HepG2 (cell line): ENCODE results near the gene MFAP4. TPM values are rescaled to one million over a fixed set of nuclear protein-coding genes. Genes with fewer than 3 reads are reported as not detected.

ENCODE experiments used
- ASH2L ChIP-seq: fragments of 300-600, 200-600 bp; sonication (generic); IDR thresholded peaks from 2 replicates; pipeline ENCODE4 v1.7.0; 2017; ENCODE audit warnings: low read depth, mild to moderate bottlenecking, moderate library complexity, mixed read lengths, low read length; ENCODE audit not compliant: insufficient read length
- ZNF354B ChIP-seq: sonication (generic); formaldehyde crosslinking; IDR thresholded peaks from 2 replicates; pipeline ENCODE4 v1.8.0; 2022; ENCODE audit warnings: mild to moderate bottlenecking, missing genetic modification reagents
- polyA plus RNA-seq, 8 experiments: library from polyadenylated mRNA; depleted of rRNA in 3 of 8; stranded (reverse) in 7 of 8; unstranded in 1 of 8; fragments of >200 nt; fragmentation: Illumina TruSeq in 4 of 8; extraction: Trizol in 4 of 8; gene quantifications; 2 replicates each; pipeline versions ENCODE4 v1.2.1 to v1.2.3, GENCODE V29; 2011 to 2016; ENCODE audit warnings: low read depth in 4 of 8, missing spikeins in 1 of 8, mixed read lengths in 1 of 8; ENCODE audit not compliant: insufficient read depth in 1 of 8
- total RNA-seq, 5 experiments: library from RNA; depleted of rRNA; stranded (reverse); fragments of >200 nt; fragmentation: Illumina TruSeq; extraction: Trizol; gene quantifications; 2 replicates each; pipeline ENCODE4 v1.2.3, GENCODE V29; 2016; ENCODE audit warnings: low read depth in 1 of 5
- TF ChIP-seq, protein P1 (sequence below): sonication (generic); formaldehyde crosslinking; IDR thresholded peaks from 2 replicates; pipeline ENCODE4 v1.9.0; 2021; ENCODE audit warnings: missing genetic modification reagents, borderline replicate concordance
- TF ChIP-seq, protein P2 (sequence below): conservative IDR thresholded peaks from 2 replicates; pipeline ENCODE4 v1.6.1; 2018; ENCODE audit warnings: missing genetic modification reagents
- TF ChIP-seq, protein P3 (sequence below): sonication (generic); formaldehyde crosslinking; IDR thresholded peaks from 2 replicates; pipeline ENCODE4 v1.5.1; 2020; ENCODE audit warnings: missing genetic modification reagents, mild to moderate bottlenecking, borderline replicate concordance

Gene MFAP4
- total and polyA plus RNA-seq, 2 of the 13 experiments (the other 11 are each of a cell fraction or from before 2014, with no cell fraction given) = 0.08 TPM; not detected in 1

DNA sequence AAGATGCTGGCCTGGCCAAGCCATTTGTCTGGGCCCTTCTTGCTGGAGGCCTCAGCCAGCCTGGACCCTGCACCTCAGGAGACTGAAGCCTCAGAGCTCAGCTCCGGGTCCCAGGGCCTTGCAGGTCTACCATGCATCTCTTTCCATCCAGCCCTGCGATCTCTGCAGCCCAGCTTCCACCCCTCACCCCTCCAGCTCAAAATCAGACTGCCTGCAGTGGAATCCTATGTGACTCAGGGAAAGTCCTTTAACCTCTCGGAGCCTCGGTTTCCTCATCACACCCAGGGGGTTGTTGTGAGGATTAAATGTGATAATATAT is 21.5 kb downstream of the MFAP4 start (continued):
- TF ChIP-seq ASH2L = no peak
- TF ChIP-seq, protein P1, sequence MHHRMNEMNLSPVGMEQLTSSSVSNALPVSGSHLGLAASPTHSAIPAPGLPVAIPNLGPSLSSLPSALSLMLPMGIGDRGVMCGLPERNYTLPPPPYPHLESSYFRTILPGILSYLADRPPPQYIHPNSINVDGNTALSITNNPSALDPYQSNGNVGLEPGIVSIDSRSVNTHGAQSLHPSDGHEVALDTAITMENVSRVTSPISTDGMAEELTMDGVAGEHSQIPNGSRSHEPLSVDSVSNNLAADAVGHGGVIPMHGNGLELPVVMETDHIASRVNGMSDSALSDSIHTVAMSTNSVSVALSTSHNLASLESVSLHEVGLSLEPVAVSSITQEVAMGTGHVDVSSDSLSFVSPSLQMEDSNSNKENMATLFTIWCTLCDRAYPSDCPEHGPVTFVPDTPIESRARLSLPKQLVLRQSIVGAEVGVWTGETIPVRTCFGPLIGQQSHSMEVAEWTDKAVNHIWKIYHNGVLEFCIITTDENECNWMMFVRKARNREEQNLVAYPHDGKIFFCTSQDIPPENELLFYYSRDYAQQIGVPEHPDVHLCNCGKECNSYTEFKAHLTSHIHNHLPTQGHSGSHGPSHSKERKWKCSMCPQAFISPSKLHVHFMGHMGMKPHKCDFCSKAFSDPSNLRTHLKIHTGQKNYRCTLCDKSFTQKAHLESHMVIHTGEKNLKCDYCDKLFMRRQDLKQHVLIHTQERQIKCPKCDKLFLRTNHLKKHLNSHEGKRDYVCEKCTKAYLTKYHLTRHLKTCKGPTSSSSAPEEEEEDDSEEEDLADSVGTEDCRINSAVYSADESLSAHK (CRISPR knock-in tag) = no peak
- TF ChIP-seq, protein P2, sequence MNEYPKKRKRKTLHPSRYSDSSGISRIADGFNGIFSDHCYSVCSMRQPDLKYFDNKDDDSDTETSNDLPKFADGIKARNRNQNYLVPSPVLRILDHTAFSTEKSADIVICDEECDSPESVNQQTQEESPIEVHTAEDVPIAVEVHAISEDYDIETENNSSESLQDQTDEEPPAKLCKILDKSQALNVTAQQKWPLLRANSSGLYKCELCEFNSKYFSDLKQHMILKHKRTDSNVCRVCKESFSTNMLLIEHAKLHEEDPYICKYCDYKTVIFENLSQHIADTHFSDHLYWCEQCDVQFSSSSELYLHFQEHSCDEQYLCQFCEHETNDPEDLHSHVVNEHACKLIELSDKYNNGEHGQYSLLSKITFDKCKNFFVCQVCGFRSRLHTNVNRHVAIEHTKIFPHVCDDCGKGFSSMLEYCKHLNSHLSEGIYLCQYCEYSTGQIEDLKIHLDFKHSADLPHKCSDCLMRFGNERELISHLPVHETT (CRISPR knock-in tag) = no peak
- TF ChIP-seq, protein P3, sequence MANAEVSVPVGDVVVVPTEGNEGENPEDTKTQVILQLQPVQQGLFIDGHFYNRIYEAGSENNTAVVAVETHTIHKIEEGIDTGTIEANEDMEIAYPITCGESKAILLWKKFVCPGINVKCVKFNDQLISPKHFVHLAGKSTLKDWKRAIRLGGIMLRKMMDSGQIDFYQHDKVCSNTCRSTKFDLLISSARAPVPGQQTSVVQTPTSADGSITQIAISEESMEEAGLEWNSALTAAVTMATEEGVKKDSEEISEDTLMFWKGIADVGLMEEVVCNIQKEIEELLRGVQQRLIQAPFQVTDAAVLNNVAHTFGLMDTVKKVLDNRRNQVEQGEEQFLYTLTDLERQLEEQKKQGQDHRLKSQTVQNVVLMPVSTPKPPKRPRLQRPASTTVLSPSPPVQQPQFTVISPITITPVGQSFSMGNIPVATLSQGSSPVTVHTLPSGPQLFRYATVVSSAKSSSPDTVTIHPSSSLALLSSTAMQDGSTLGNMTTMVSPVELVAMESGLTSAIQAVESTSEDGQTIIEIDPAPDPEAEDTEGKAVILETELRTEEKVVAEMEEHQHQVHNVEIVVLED (CRISPR knock-in tag) = 0 out of 2 replicates have a peak, but pooled peaks have one; percentile 14
- no peak for TF ChIP-seq ZNF354B (CRISPR knock-in tag)
